Endothelial cell of umbilical vein (primary cell): Measurements from ENCODE around the gene HBA2.

Experiments
- EZH2 ChIP-seq: IDR thresholded peaks from 2 replicates; pipeline ENCODE4 v1.6.1; 2012; ENCODE audit warnings: borderline replicate concordance, low read depth, mild to moderate bottlenecking, moderate library complexity, low read length, inconsistent platforms; ENCODE audit not compliant: severe bottlenecking
- FOS ChIP-seq: IDR thresholded peaks from 2 replicates; pipeline ENCODE4 v1.6.1; 2011; ENCODE audit warnings: mild to moderate bottlenecking, low read length, moderate library complexity, borderline replicate concordance; ENCODE audit not compliant: insufficient read depth
- JUN ChIP-seq: IDR thresholded peaks from 2 replicates; pipeline ENCODE4 v1.6.1; 2011; ENCODE audit warnings: borderline replicate concordance, low read depth; ENCODE audit not compliant: insufficient read length, insufficient read depth
- MAX ChIP-seq: IDR thresholded peaks from 2 replicates; pipeline ENCODE4 v1.6.1; 2011; ENCODE audit not compliant: insufficient read depth, insufficient read length
- MYC ChIP-seq: IDR thresholded peaks from one replicate; pipeline ENCODE4 v1.6.1; 2011; ENCODE audit warnings: mild to moderate bottlenecking, low read depth, low read length
- POLR2A ChIP-seq: IDR thresholded peaks from 2 replicates; pipeline ENCODE4 v1.6.1; 2012; ENCODE audit warnings: low read depth, mild to moderate bottlenecking, control low read depth, low read length
- POLR2AphosphoS5 ChIP-seq: IDR thresholded peaks from 2 replicates; pipeline ENCODE4 v1.6.1; 2012; ENCODE audit warnings: low read depth, mild to moderate bottlenecking, control low read depth, low read length, moderate library complexity; ENCODE audit not compliant: insufficient read depth
- TF ChIP-seq, protein P1 (sequence below), 2 donors: IDR thresholded peaks; 1 replicate in 1 of 2; 2 replicates in 1 of 2; pipeline ENCODE4 v1.5.1; 2011; ENCODE audit warnings: low read length in 2 of 2, mild to moderate bottlenecking in 2 of 2, moderate library complexity in 2 of 2, control low read depth in 1 of 2, inconsistent platforms in 1 of 2, low read depth in 1 of 2; ENCODE audit not compliant: insufficient read depth in 1 of 2; ENCODE audit errors: extremely low read depth in 1 of 2

GRCh38 chr16:177981-178667 is 5.4 kb downstream of the HBA2 start:
- TF ChIP-seq, protein P1, sequence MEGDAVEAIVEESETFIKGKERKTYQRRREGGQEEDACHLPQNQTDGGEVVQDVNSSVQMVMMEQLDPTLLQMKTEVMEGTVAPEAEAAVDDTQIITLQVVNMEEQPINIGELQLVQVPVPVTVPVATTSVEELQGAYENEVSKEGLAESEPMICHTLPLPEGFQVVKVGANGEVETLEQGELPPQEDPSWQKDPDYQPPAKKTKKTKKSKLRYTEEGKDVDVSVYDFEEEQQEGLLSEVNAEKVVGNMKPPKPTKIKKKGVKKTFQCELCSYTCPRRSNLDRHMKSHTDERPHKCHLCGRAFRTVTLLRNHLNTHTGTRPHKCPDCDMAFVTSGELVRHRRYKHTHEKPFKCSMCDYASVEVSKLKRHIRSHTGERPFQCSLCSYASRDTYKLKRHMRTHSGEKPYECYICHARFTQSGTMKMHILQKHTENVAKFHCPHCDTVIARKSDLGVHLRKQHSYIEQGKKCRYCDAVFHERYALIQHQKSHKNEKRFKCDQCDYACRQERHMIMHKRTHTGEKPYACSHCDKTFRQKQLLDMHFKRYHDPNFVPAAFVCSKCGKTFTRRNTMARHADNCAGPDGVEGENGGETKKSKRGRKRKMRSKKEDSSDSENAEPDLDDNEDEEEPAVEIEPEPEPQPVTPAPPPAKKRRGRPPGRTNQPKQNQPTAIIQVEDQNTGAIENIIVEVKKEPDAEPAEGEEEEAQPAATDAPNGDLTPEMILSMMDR (IDR thresholded peaks at IDR 0.05; ENCODE audit: extremely low read depth in 1 of 2, insufficient read depth in 1 of 2, low read depth in 1 of 2, low read length in 2 of 2): no peak
- TF ChIP-seq EZH2 (no peak), MYC (no peak), POLR2A (no peak), POLR2AphosphoS5 (no peak), MAX (no peak), JUN (no peak), FOS (no peak)
